T47D (cell line): Measurements from ENCODE around the gene CDKAL1.

Source experiments
- DNase-seq, 2 experiments: peaks; one replicate each; pipeline versions ENCODE4 v3.0.0 to v3.0.0-alpha.2; 2011 to 2012; ENCODE audit warnings: low read depth in 1 of 2, low spot score in 1 of 2
- JUND ChIP-seq: IDR thresholded peaks from 2 replicates; pipeline ENCODE4 v1.6.1; 2012; ENCODE audit warnings: low read depth
- in situ Hi-C: cut with HindIII; loops from 2 replicates; pipeline ENCODE4 v1.10.0; 2016; ENCODE audit warnings: low sequenced_read_pairs, low pct_unique_long_range_greater_than_20kb

The CDKAL1 gene

GRCh38 chr6:21270636-21271201 lies 736.5 kb downstream of the CDKAL1 start:
- no peak for DNase-seq
- no peak for TF ChIP-seq JUND
- in situ Hi-C loops: no loop called here

DNA sequence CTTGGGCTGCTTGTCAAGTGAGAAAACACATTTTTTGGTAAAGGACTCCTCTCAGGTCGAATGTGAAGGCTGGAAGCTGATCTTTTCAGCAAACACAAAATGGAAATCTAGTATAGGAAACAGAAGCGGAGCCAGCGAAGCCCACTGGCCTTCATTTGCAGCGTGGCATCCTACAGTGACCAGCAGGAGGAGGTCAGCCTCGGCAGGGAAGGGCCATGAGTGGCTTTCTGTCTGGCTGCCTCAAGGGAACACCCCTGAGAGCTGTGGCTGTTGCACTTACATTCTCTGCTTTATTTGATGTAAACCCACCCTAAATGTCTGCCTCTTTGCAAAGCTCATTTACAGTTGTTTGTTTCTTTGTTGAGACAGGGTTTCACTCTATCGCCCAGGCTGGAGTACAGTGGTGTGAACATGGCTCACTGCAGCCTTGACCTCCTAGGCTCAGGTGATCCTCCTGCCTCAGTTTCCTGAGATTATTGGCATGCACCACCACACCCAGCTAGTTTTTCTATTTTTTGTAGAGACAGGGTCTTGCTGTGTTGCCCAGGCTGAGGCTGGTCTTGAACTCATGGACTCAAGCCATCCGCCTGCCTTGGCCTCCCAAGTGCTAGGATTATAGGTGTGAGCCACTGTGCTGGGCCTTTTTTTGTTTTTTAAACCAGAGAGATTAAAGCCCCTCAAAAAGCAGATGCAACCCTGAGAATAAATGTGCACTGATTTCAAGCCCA lies 737.3 kb downstream of the CDKAL1 start:
- in situ Hi-C loops: no loop called here
- no peak for DNase-seq
- no peak for TF ChIP-seq JUND

DNA sequence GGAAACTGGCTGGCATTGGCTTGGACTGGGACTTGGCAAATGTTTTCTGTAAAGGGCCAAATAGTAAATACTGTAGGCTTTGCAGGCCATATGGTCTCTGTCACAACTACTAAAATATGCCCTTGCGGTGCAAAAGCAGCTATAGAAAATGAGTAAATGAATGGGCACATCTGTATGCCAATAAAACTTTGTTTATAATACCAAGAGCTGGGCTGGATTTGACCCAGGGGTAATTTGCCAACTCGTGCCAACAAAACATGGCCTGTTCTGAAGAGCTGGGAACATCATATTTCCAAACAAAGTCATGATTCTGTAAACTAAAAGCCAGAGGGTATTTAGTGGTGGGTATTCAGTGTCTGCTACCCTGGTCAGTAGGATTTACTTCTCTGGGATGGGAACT lies 739.2 kb downstream of the CDKAL1 start:
- in situ Hi-C loops: no loop called here
- DNase-seq: no peak
- no peak for TF ChIP-seq JUND

DNA sequence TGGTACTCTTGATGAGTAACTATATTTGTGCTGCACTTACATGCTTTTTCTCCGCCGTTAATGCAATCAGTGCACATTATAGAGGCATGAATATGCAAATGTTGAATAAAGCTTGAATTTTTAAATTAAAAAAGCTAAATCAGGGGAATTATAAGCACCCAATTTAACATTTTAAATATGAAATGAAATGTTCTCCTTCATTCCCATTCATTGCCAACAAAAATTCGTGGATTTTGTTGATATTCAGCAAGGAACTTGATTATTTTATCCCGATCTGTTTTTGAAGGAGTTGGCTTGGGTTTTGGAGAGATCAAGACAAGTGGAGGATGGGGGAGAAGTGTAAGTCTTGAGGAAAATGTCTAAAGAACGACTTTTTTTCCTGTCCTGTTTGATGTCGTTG lies 740.6 kb downstream of the CDKAL1 start:
- in situ Hi-C loops: no loop called here
- no peak for TF ChIP-seq JUND
- DNase-seq: no peak

DNA sequence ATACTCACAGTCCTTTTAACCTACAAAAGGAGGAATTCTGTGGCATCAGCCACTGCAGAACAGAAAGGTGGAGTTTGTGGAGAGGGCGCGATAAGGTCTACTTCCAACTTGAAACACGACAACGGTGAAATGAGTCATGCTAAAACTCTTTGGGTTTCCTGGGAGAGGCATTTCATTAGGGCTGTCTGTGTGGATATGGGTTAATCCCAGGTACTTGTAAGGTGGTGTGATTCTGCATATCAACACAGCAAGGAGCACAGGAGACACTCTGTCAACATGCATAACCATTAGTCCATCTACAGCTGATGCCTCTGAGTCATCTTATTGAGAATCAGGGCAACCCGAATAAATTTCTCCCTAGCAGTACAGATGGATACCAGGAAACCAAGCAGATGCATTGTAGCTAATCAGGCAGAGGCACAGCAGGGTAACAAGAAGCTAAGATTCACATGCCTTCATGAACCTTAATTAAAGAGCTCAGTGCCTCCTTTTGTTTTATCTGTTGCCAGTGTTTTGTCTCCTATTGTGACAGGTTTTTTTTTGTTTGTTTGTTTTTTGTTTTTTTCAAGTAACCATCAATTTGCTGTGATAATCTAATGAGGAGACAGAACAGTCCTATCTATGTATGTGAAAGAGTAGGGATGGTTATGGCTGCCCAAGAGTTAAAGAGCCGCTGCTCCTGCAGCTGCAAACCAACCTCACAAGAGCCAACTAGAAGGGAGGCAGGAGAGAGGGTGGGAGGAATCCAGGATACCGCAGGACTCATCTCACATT lies 743.5 kb downstream of the CDKAL1 start:
- DNase-seq: no peak
- in situ Hi-C loops: no loop called here
- TF ChIP-seq JUND: no peak

- no peak for DNase-seq
- no peak for TF ChIP-seq JUND
- in situ Hi-C loops: no loop called here
These were observed 744.1 kb downstream of the CDKAL1 start for GRCh38 chr6:21278375-21278745.

GRCh38 chr6:21279619-21280018 lies 745.4 kb downstream of the CDKAL1 start:
- no peak for TF ChIP-seq JUND
- no peak for DNase-seq
- in situ Hi-C loops: no loop called here

DNA sequence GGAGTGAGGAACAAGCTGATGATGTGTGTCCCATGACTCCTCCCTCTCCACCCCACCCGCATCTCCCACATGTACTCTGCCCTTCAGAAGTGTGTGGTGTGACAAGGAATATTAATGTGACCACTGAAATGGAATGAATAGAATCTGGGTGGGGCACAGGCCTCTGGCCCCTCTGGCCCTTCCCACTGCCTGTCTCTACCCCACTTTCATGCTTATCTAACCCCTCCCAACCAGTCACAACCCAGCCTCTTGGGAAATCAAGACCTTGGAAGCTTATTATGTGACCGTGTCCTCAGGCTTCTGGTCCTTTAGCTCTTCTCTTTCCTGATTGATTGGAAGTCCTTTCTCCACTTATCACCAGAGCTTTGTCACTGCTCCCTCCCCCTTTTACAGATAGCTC lies 747.1 kb downstream of the CDKAL1 start:
- DNase-seq: no peak
- in situ Hi-C loops: no loop called here
- TF ChIP-seq JUND: no peak
